NCI-H1417 treated with DMSO at 0.1 percent for 48 hours (cell line): ENCODE results near the gene BYSL.

ENCODE experiments used
- DNase-seq: peaks from one replicate; lab custom pipeline; 2025; lab: John Stamatoyannopoulos, UW

The BYSL gene

GRCh38 chr6:41976794-41977484 is 55.6 kb downstream of the BYSL start:
- no peak for DNase-seq
